B cell (primary cell): ENCODE results near the gene CEP19. TPM values are rescaled to one million over a fixed set of nuclear protein-coding genes. Genes with fewer than 3 reads are reported as not detected.

Experiments used
- ATAC-seq: fragments of 200-7000 bp; cut with Tn5 transposase; one replicate; pipeline ENCODE4 v1.10.0; 2021; ENCODE audit warnings: low read depth, mild to moderate bottlenecking, moderate number of reproducible peaks, moderate library complexity
- CTCF ChIA-PET: fragments of 350-600 bp; sonication (Branson Sonifier 250); formaldehyde crosslinking; loops from one replicate; lab custom pipeline; 2021; ENCODE audit warnings: antibody characterized with exemption, inconsistent platforms; lab: Charles Lee
- POLR2A ChIA-PET: fragments of 350-600 bp; sonication (Branson Sonifier 250); formaldehyde crosslinking; loops from one replicate; lab custom pipeline; 2021; ENCODE audit warnings: antibody characterized with exemption; lab: Charles Lee
- DNase-seq: peaks from one replicate; pipeline ENCODE4 v3.0.0; 2013
- H2AFZ ChIP-seq: 2 replicates; pipeline ENCODE4 v1.6.1; 2012; ENCODE audit warnings: mild to moderate bottlenecking, low read depth, low read length; ENCODE audit not compliant: insufficient read depth, poor library complexity, severe bottlenecking
- H3K27ac ChIP-seq, 2 donors: 1 replicate in 1 of 2; 2 replicates in 1 of 2; pipeline ENCODE4 v1.5.1; 2012 to 2013; ENCODE audit warnings: low read length in 2 of 2, mild to moderate bottlenecking in 2 of 2, moderate library complexity in 1 of 2
- H3K27me3 ChIP-seq, 4 experiments: fragments of 200-600 bp in 1 of 4; sonication (generic) in 1 of 4; replicated peaks in 1 of 4; 1 replicate in 2 of 4; 2 replicates in 2 of 4; pipeline versions ENCODE4 v1.6.1 to v1.7.0; 2013 to 2016; ENCODE audit warnings: low read length in 3 of 4, mild to moderate bottlenecking in 2 of 4, mixed read lengths in 1 of 4, moderate library complexity in 1 of 4; ENCODE audit not compliant: insufficient read depth in 4 of 4, control insufficient read depth in 3 of 4; ENCODE audit errors: control extremely low read depth in 1 of 4
- H3K36me3 ChIP-seq, 2 experiments: replicated peaks in 1 of 2; 1 replicate in 1 of 2; 2 replicates in 1 of 2; pipeline versions ENCODE4 v1.6.1 to v1.7.1; 2013; ENCODE audit warnings: low read length in 1 of 2; ENCODE audit not compliant: insufficient read depth in 2 of 2, control insufficient read depth in 1 of 2; ENCODE audit errors: control extremely low read depth in 1 of 2, extremely low read depth in 1 of 2
- H3K4me1 ChIP-seq, 2 donors: fragments of 200-600 bp in 1 of 2; sonication (generic) in 1 of 2; 1 replicate in 1 of 2; 2 replicates in 1 of 2; pipeline versions ENCODE4 v1.5.1 to v1.6.1; 2013 to 2017; ENCODE audit warnings: low read length in 2 of 2; ENCODE audit not compliant: control insufficient read depth in 2 of 2, insufficient read depth in 2 of 2
- H3K4me2 ChIP-seq: replicated peaks from 2 replicates; pipeline ENCODE3; 2012; ENCODE audit warnings: mild to moderate bottlenecking, low read depth, low read length; ENCODE audit not compliant: poor library complexity, severe bottlenecking
- H3K4me3 ChIP-seq, 5 experiments: fragments of 200-600 bp in 1 of 5; sonication (generic) in 1 of 5; 1 replicate in 3 of 5; 2 replicates in 2 of 5; pipeline versions ENCODE4 v1.5.1 to v1.7.0; 2011 to 2016; ENCODE audit warnings: low read length in 4 of 5, mild to moderate bottlenecking in 4 of 5, low read depth in 2 of 5, control low read depth in 1 of 5, moderate library complexity in 1 of 5; ENCODE audit not compliant: insufficient read depth in 1 of 5; ENCODE audit errors: control extremely low read depth in 1 of 5, extremely low read depth in 1 of 5
- H3K79me2 ChIP-seq: fragments of 200-600 bp; sonication (generic); one replicate; pipeline ENCODE4 v1.6.0; 2016; ENCODE audit warnings: low read length; ENCODE audit not compliant: control insufficient read depth, insufficient read depth
- H3K9ac ChIP-seq: fragments of 200-600 bp; sonication (generic); 2 replicates; pipeline ENCODE4 v1.6.1; 2017; ENCODE audit warnings: mild to moderate bottlenecking, low read length, moderate library complexity
- H3K9me3 ChIP-seq, 3 donors: one replicate each; pipeline versions ENCODE4 v1.6.1 to v1.7.1; 2013; ENCODE audit warnings: low read length in 2 of 3; ENCODE audit not compliant: control insufficient read depth in 2 of 3, insufficient read depth in 1 of 3; ENCODE audit errors: control extremely low read depth in 1 of 3
- H4K20me1 ChIP-seq: 2 replicates; pipeline ENCODE4 v1.6.0; 2012; ENCODE audit warnings: mild to moderate bottlenecking, low read length; ENCODE audit not compliant: insufficient read depth, control insufficient read depth, poor library complexity, severe bottlenecking
- H3K27ac Mint-ChIP-seq: one replicate; pipeline ENCODE4 v1.8.0; 2021; ENCODE audit warnings: mixed read lengths
- H3K27me3 Mint-ChIP-seq: one replicate; pipeline ENCODE4 v1.8.0; 2021; ENCODE audit warnings: mixed read lengths
- H3K4me1 Mint-ChIP-seq: one replicate; pipeline ENCODE4 v1.8.0; 2021; ENCODE audit warnings: mixed read lengths
- H3K4me3 Mint-ChIP-seq: one replicate; pipeline ENCODE4 v1.8.0; 2021; ENCODE audit warnings: mixed read lengths
- H3K9me3 Mint-ChIP-seq: one replicate; pipeline ENCODE4 v1.8.0; 2022; ENCODE audit warnings: mixed read lengths; ENCODE audit not compliant: insufficient read depth
- CTCF ChIP-seq: fragments of 200-600 bp; IDR thresholded peaks from one replicate; pipeline ENCODE4 v1.8.0; 2022; ENCODE audit warnings: antibody characterized with exemption, mild to moderate bottlenecking
- EZH2 ChIP-seq: IDR thresholded peaks from 2 replicates; pipeline ENCODE4 v1.6.1; 2012; ENCODE audit warnings: borderline replicate concordance, low read depth, mild to moderate bottlenecking, moderate library complexity, low read length; ENCODE audit not compliant: insufficient read depth, poor library complexity, severe bottlenecking
- WGBS: methylation state at CpG from one replicate; pipeline ENCODE4 v1.1.5; 2013; ENCODE audit warnings: missing lambda C conversion rate; ENCODE audit not compliant: insufficient coverage; 5-methylcytosine and 5-hydroxymethylcytosine counted together
- intact Hi-C: fragments of 100-400 bp; cut with micrococcal nuclease; formaldehyde crosslinking; loops from one replicate; pipeline ENCODE4 v1.10.0; 2022
- polyA plus RNA-seq: library from polyadenylated mRNA; depleted of rRNA; stranded (reverse); fragments of >200 nt; gene quantifications from 2 replicates; pipeline ENCODE4 v1.2.3, GENCODE V29; 2012
- total RNA-seq, 2 donors: library from RNA; stranded (reverse); fragments of 120-200 nt in 1 of 2; gene quantifications; 1 replicate in 1 of 2; 2 replicates in 1 of 2; pipeline versions ENCODE4 v1.2.3 to v1.2.4, GENCODE V29; 2013 to 2022

Gene CEP19
- total and polyA plus RNA-seq, 2 donors (not counting 1 experiment from before 2014, with no cell fraction given): 0.45 to 4.6 TPM

GRCh38 chr3:196739671-196740480, 27.8 kb upstream of the CEP19 start, which contains the start of gene PAK2:
Gene PAK2 (plus strand): TSS chr3:196739857. CDS start chr3:196782647, 42,790 bp downstream.
- peaks cover 28% of the 10 kb centered on the region for H3K4me1 Mint-ChIP-seq
- H3K27me3 Mint-ChIP-seq: no peaks in the 10 kb centered on the region
- intact Hi-C loops: loop anchor here (1.0 to 10.0 kb wide), 8 partner anchors 28 to 237 kb away; partner anchors contain the start of genes CEP19, FBXO45, NCBP2 and PIGX
- WGBS: under 1% methylated on average over 84 of the region's 86 CpGs
- peak within 1 kb of the TSS; percentile 45 to 97 (median 69) for H3K4me3 ChIP-seq
- H3K27ac Mint-ChIP-seq: peak within 1 kb of the TSS; percentile 98
- CTCF ChIA-PET: interaction anchor here (1.0 to 3.1 kb wide), 8 partner anchors 55 to 211 kb away, joined by 3 to 14 read pairs (median 4); partner anchors contain the start of genes FBXO45, NCBP2, SENP5 and WDR53
- H3K36me3 ChIP-seq: peaks cover 0 to 3% of the 10 kb centered on the region in 2 experiments
- ATAC-seq: peak; percentile 92
- peak within 1 kb of the TSS; percentile 92 for H3K4me2 ChIP-seq
- peaks cover 28% of the 10 kb centered on the region for H4K20me1 ChIP-seq
- H3K4me3 Mint-ChIP-seq: peak within 1 kb of the TSS; percentile 100
- peaks cover 70% of the 10 kb centered on the region for H3K79me2 ChIP-seq
- POLR2A ChIA-PET: interaction anchor here (0.7 to 2.1 kb wide), 12 partner anchors 10 to 230 kb away, joined by 3 to 16 read pairs (median 4); partner anchors contain the start of genes CEP19, FBXO45, NCBP2 and PIGX
- H2AFZ ChIP-seq: peak within 1 kb of the TSS; percentile 91
- H3K27me3 ChIP-seq: no peaks in the 10 kb centered on the region
- peak; percentile 94 for DNase-seq
- H3K9ac ChIP-seq: peak within 1 kb of the TSS; percentile 97
- no peaks in the 10 kb centered on the region for H3K9me3 ChIP-seq
- H3K27ac ChIP-seq: peak within 1 kb of the TSS; percentile 48 to 96
- H3K4me1 ChIP-seq: peaks cover 21 to 26% of the 10 kb centered on the region in 2 donors
- H3K9me3 Mint-ChIP-seq: no peaks in the 10 kb centered on the region
- TF ChIP-seq CTCF (no peak), EZH2 (no peak)

GRCh38 chr3:196737655-196738054, 25.6 kb upstream of the CEP19 start:
- Mint-ChIP-seq H3K27ac (no peak overlapping the region), H3K4me3 (no peak overlapping the region)
- 100% methylated on average over 1 of the region's 6 CpGs for WGBS

More at GRCh38 chr3:196737655-196738054, 25.6 kb upstream of the CEP19 start:
- no peak overlapping the region for H2AFZ ChIP-seq
- peaks cover 16 to 22% of the 10 kb centered on the region in 2 donors for H3K4me1 ChIP-seq
- no peak for DNase-seq
- no peaks in the 10 kb centered on the region for H3K9me3 Mint-ChIP-seq
- intact Hi-C loops: loop anchor here (2.0 kb wide), 3 partner anchors 103 to 205 kb away; partner anchors contain the start of genes NCBP2 and SENP5
- ATAC-seq: no peak
- CTCF ChIA-PET: no interaction called here
- no peak overlapping the region for H3K9ac ChIP-seq
- H3K4me3 ChIP-seq: no peak overlapping the region
- H3K27ac ChIP-seq: no peak overlapping the region
- H3K9me3 ChIP-seq: no peaks in the 10 kb centered on the region
- TF ChIP-seq EZH2 (no peak), CTCF (no peak)
- H3K27me3 ChIP-seq: no peaks in the 10 kb centered on the region
- POLR2A ChIA-PET: no interaction called here
- peaks cover 19% of the 10 kb centered on the region for H3K4me1 Mint-ChIP-seq
- H3K4me2 ChIP-seq: no peak overlapping the region
- H3K27me3 Mint-ChIP-seq: no peaks in the 10 kb centered on the region
- H3K79me2 ChIP-seq: peaks cover 48% of the 10 kb centered on the region
- no peaks in the 10 kb centered on the region for H3K36me3 ChIP-seq
- peaks cover 18% of the 10 kb centered on the region for H4K20me1 ChIP-seq
